GM19468 (cell line): Measurements from ENCODE around the gene PLXNA3.
A peak's percentile ranks its signal among the peaks of the same experiment; 100 is the strongest.

Experiments
- ATAC-seq: cut with Tn5 transposase; IDR thresholded peaks from one replicate; pipeline ENCODE4 v1.9.1; 2021; ENCODE audit warnings: mild to moderate bottlenecking, moderate library complexity, moderate number of reproducible peaks; ENCODE audit not compliant: unreplicated experiment; ENCODE audit errors: extremely low read depth

PLXNA3 gene

GRCh38 chrX:154473683-154474082 is 15.6 kb downstream of the PLXNA3 start:
- ATAC-seq: no peak

- ATAC-seq: no peak
Measured at GRCh38 chrX:154476821-154477220, 18.7 kb downstream of the PLXNA3 start.

GRCh38 chrX:154477891-154478477 is 19.9 kb downstream of the PLXNA3 start:
- no peak for ATAC-seq

GRCh38 chrX:154478728-154479622 is 20.9 kb downstream of the PLXNA3 start, which contains the start of gene LAGE3:
TSS of gene LAGE3 (minus strand) at chrX:154479281. CDS start at chrX:154478915, 366 bp downstream.
- peak; percentile 56 for ATAC-seq

- no peak for ATAC-seq
Measured at GRCh38 chrX:154481195-154481594, 23.1 kb downstream of the PLXNA3 start.

- no peak for ATAC-seq
Measured at GRCh38 chrX:154481911-154482601, 24.0 kb downstream of the PLXNA3 start.

GRCh38 chrX:154482786-154483185 is 24.7 kb downstream of the PLXNA3 start:
- no peak for ATAC-seq

GRCh38 chrX:154483325-154483724 is 25.2 kb downstream of the PLXNA3 start:
- no peak for ATAC-seq

GRCh38 chrX:154484255-154485149 is 26.4 kb downstream of the PLXNA3 start:
- ATAC-seq: no peak

GRCh38 chrX:154485150-154486051 is 27.3 kb downstream of the PLXNA3 start:
- ATAC-seq: no peak

GRCh38 chrX:154486052-154486395 is 27.9 kb downstream of the PLXNA3 start:
- ATAC-seq: no peak

- no peak for ATAC-seq
Measured at GRCh38 chrX:154486396-154487207, 28.5 kb downstream of the PLXNA3 start, which contains the start of gene UBL4A. TSS of gene UBL4A (minus strand) at chrX:154486615. CDS start at chrX:154486584, 31 bp downstream.

- no peak for ATAC-seq
Measured at GRCh38 chrX:154487518-154488290, 29.6 kb downstream of the PLXNA3 start.

- ATAC-seq: no peak
Measured at GRCh38 chrX:154488336-154489075, 30.4 kb downstream of the PLXNA3 start.

- ATAC-seq: no peak
Measured at GRCh38 chrX:154489182-154489581, 31.1 kb downstream of the PLXNA3 start.

GRCh38 chrX:154490021-154490413 is 31.9 kb downstream of the PLXNA3 start:
- peak; percentile 11 for ATAC-seq
